ENCODE data around the gene ACVRL1.

The ACVRL1 gene

GRCh38 chr12:51873251-51873994 lies 33.9 kb upstream of the ACVRL1 start:
- no peak overlapping the region for H3K4me3 ChIP-seq (ENCODE audit: low read length)
- no peak for DNase-seq (ENCODE audit: low read depth)
- TF ChIP-seq CTCF (IDR thresholded peaks at IDR 0.05; ENCODE audit: insufficient read depth, low read depth, low read length, missing control alignments): no peak

- DNase-seq (ENCODE audit: low read depth): no peak
- no peak overlapping the region for H3K4me3 ChIP-seq (ENCODE audit: low read length)
- no peak for TF ChIP-seq CTCF (IDR thresholded peaks at IDR 0.05; ENCODE audit: insufficient read depth, low read depth, low read length, missing control alignments)
These were observed 33.3 kb upstream of the ACVRL1 start for GRCh38 chr12:51874000-51874399.

GRCh38 chr12:51874486-51874885 lies 32.8 kb upstream of the ACVRL1 start:
- no peak for TF ChIP-seq CTCF (IDR thresholded peaks at IDR 0.05; ENCODE audit: insufficient read depth, low read depth, low read length, missing control alignments)
- no peak for DNase-seq (ENCODE audit: low read depth)
- no peak overlapping the region for H3K4me3 ChIP-seq (ENCODE audit: low read length)

GRCh38 chr12:51879102-51879501 lies 28.2 kb upstream of the ACVRL1 start:
- no peak overlapping the region for H3K4me3 ChIP-seq (ENCODE audit: low read length)
- DNase-seq (ENCODE audit: low read depth): no peak
- TF ChIP-seq CTCF (IDR thresholded peaks at IDR 0.05; ENCODE audit: insufficient read depth, low read depth, low read length, missing control alignments): no peak

- TF ChIP-seq CTCF (IDR thresholded peaks at IDR 0.05; ENCODE audit: insufficient read depth, low read depth, low read length, missing control alignments): no peak
- no peak overlapping the region for H3K4me3 ChIP-seq (ENCODE audit: low read length)
These were observed 24.0 kb upstream of the ACVRL1 start for GRCh38 chr12:51883295-51883694.

GRCh38 chr12:51883998-51884675 lies 23.2 kb upstream of the ACVRL1 start:
- DNase-seq (ENCODE audit: low read depth): no peak
- no peak overlapping the region for H3K4me3 ChIP-seq (ENCODE audit: low read length)
- no peak for TF ChIP-seq CTCF (IDR thresholded peaks at IDR 0.05; ENCODE audit: insufficient read depth, low read depth, low read length, missing control alignments)

More at GRCh38 chr12:51883295-51883694, 24.0 kb upstream of the ACVRL1 start:
- DNase-seq (ENCODE audit: low read depth): no peak
